Sigmoid colon (tissue), 7 donors: Measurements from ENCODE around the gene PRKG1. TPM values are rescaled to one million over a fixed set of nuclear protein-coding genes. Genes with fewer than 3 reads are reported as not detected.

Experiments
- DNase-seq: peaks from one replicate; pipeline ENCODE4 v3.0.0-alpha.2; 2019
- H3K27ac ChIP-seq, 4 donors: fragments of 200-600 bp; sonication (generic); one replicate each; pipeline ENCODE4 v1.5.1; 2016 to 2019; ENCODE audit warnings: mild to moderate bottlenecking in 1 of 4
- H3K27me3 ChIP-seq, 3 donors: fragments of 200-600 bp; sonication (generic); one replicate each; pipeline ENCODE4 v1.5.1; 2019; ENCODE audit warnings: mild to moderate bottlenecking in 1 of 3
- H3K36me3 ChIP-seq, 4 donors: fragments of 200-600 bp; sonication (generic); one replicate each; pipeline ENCODE4 v1.5.1; 2016 to 2019
- H3K4me1 ChIP-seq, 4 donors: fragments of 200-600 bp; sonication (generic); one replicate each; pipeline ENCODE4 v1.5.1; 2017 to 2019
- H3K4me3 ChIP-seq, 4 donors: fragments of 200-600 bp; sonication (generic); one replicate each; pipeline ENCODE4 v1.5.1; 2017 to 2019; ENCODE audit warnings: mild to moderate bottlenecking in 2 of 4, moderate library complexity in 1 of 4
- H3K9me3 ChIP-seq, 4 donors: fragments of 200-600 bp in 3 of 4; sonication (generic) in 3 of 4; one replicate each; pipeline versions ENCODE4 v1.5.1 to v1.6.1; 2013 to 2019
- CTCF ChIP-seq, 4 experiments: fragments of 450-650 bp in 3 of 4; fragments of 200-600 bp in 1 of 4; IDR thresholded peaks; one replicate each; pipeline ENCODE4 v1.5.1; 2016 to 2019; ENCODE audit warnings: antibody characterized with exemption in 4 of 4, mild to moderate bottlenecking in 3 of 4, moderate library complexity in 2 of 4
- EP300 ChIP-seq, 4 donors: sonication (generic); formaldehyde crosslinking; IDR thresholded peaks; one replicate each; pipeline ENCODE4 v1.6.1; 2017; ENCODE audit warnings: antibody characterized with exemption in 4 of 4
- POLR2A ChIP-seq, 2 donors: fragments of 450-650 bp; IDR thresholded peaks; one replicate each; pipeline ENCODE4 v1.6.1; 2016; ENCODE audit warnings: antibody characterized with exemption in 2 of 2, mild to moderate bottlenecking in 2 of 2, moderate library complexity in 2 of 2
- POLR2AphosphoS5 ChIP-seq, 4 donors: sonication (generic); formaldehyde crosslinking; IDR thresholded peaks; one replicate each; pipeline ENCODE4 v1.6.1; 2017; ENCODE audit warnings: antibody characterized with exemption in 4 of 4
- WGBS, 2 donors: extraction: QIAGEN DNeasy Blood & Tissue Kit; methylation state at CpG; one replicate each; pipeline ENCODE4 v1.1.7; 2013; 5-methylcytosine and 5-hydroxymethylcytosine counted together
- intact Hi-C: fragments of 100-400 bp; cut with DNase I; formaldehyde crosslinking; loops from one replicate; pipeline ENCODE4 v1.15.1; 2023
- polyA plus RNA-seq, 3 donors: library from polyadenylated mRNA; stranded (reverse); fragments of 200-250 nt; gene quantifications; one replicate each; pipeline ENCODE4 v1.2.3, GENCODE V29; 2013
- total RNA-seq, 4 donors: library from RNA; depleted of rRNA; stranded (reverse); fragments of >200 nt; gene quantifications; one replicate each; pipeline ENCODE4 v1.1.0, GENCODE V29; 2016
- donor health status: healthy with polysubstance abuse.
- donor health status: Bipolar disorder and iron deficiency.
- donor health status: healthy.

The PRKG1 gene
- total and polyA plus RNA-seq, 7 donors: 3.7 to 92.9 (median 60.2) TPM

- intact Hi-C loops: no loop called here
- no peak for TF ChIP-seq CTCF (IDR thresholded peaks at IDR 0.05)
- TF ChIP-seq EP300 (IDR thresholded peaks at IDR 0.05): no peak
- TF ChIP-seq POLR2AphosphoS5 (IDR thresholded peaks at IDR 0.05): no peak
- TF ChIP-seq POLR2A (IDR thresholded peaks at IDR 0.05): no peak
- peaks cover 0 to under 1% (median 0%) of the 10 kb centered on the region in 4 donors for H3K4me1 ChIP-seq
- no peaks in the 10 kb centered on the region for H3K36me3 ChIP-seq
- DNase-seq: no peak
- H3K27ac ChIP-seq: no peak overlapping the region
- no peaks in the 10 kb centered on the region for H3K9me3 ChIP-seq
- no peaks in the 10 kb centered on the region for H3K27me3 ChIP-seq
- H3K4me3 ChIP-seq: no peak overlapping the region
- 82 to 95% methylated on average over 3 of the region's 3 CpGs for WGBS, 2 donors
These were observed 1041.5 kb downstream of the PRKG1 start for GRCh38 chr10:52115823-52116222.

- TF ChIP-seq EP300 (IDR thresholded peaks at IDR 0.05): no peak
- no peak for TF ChIP-seq CTCF (IDR thresholded peaks at IDR 0.05)
- no peak for TF ChIP-seq POLR2A (IDR thresholded peaks at IDR 0.05)
- TF ChIP-seq POLR2AphosphoS5 (IDR thresholded peaks at IDR 0.05): no peak
- intact Hi-C loops: no loop called here
- no peaks in the 10 kb centered on the region for H3K27me3 ChIP-seq
- no peak overlapping the region for H3K4me3 ChIP-seq
- no peak for DNase-seq
- H3K36me3 ChIP-seq: no peaks in the 10 kb centered on the region
- H3K27ac ChIP-seq: no peak overlapping the region
- H3K4me1 ChIP-seq: peaks cover 0 to 4% (median 0%) of the 10 kb centered on the region in 4 donors
- no peaks in the 10 kb centered on the region for H3K9me3 ChIP-seq
These were observed 1045.2 kb downstream of the PRKG1 start for GRCh38 chr10:52119507-52119906.

GRCh38 chr10:52121688-52122087 is 1047.4 kb downstream of the PRKG1 start:
- no peak overlapping the region for H3K4me3 ChIP-seq
- intact Hi-C loops: no loop called here
- 74% methylated on average over 4 of the region's 4 CpGs for WGBS, 2 donors

GRCh38 chr10:52128056-52128683 is 1053.9 kb downstream of the PRKG1 start:
- TF ChIP-seq POLR2AphosphoS5 (IDR thresholded peaks at IDR 0.05) (no peak), CTCF (IDR thresholded peaks at IDR 0.05) (no peak)
- no peak for DNase-seq
- H3K4me1 ChIP-seq: no peaks in the 10 kb centered on the region
- H3K27ac ChIP-seq: no peak overlapping the region
- no peaks in the 10 kb centered on the region for H3K36me3 ChIP-seq
- H3K4me3 ChIP-seq: no peak overlapping the region
- intact Hi-C loops: no loop called here
- H3K27me3 ChIP-seq: no peaks in the 10 kb centered on the region
- 82 to 84% methylated on average over 8 of the region's 8 CpGs for WGBS, 2 donors
- no peaks in the 10 kb centered on the region for H3K9me3 ChIP-seq

More at GRCh38 chr10:52121688-52122087, 1047.4 kb downstream of the PRKG1 start:
- TF ChIP-seq CTCF (IDR thresholded peaks at IDR 0.05): no peak
- no peak for TF ChIP-seq POLR2A (IDR thresholded peaks at IDR 0.05)
- TF ChIP-seq POLR2AphosphoS5 (IDR thresholded peaks at IDR 0.05): no peak
- TF ChIP-seq EP300 (IDR thresholded peaks at IDR 0.05): no peak
- Histone ChIP-seq H3K4me1 (peaks cover 0 to 4% (median 0%) of the 10 kb centered on the region in 4 donors), H3K27me3 (no peaks in the 10 kb centered on the region), H3K36me3 (no peaks in the 10 kb centered on the region), H3K27ac (no peak overlapping the region), H3K9me3 (no peaks in the 10 kb centered on the region)
- DNase-seq: no peak
